Measurements from ENCODE around the gene SLC6A3. TPM values are rescaled to one million over a fixed set of nuclear protein-coding genes. Genes with fewer than 3 reads are reported as not detected.

SLC6A3 gene
- total and polyA plus RNA-seq, 2 of the 13 experiments (the other 11 are each of a cell fraction or from before 2014, with no cell fraction given) = 0.01 TPM; not detected in 1

DNA sequence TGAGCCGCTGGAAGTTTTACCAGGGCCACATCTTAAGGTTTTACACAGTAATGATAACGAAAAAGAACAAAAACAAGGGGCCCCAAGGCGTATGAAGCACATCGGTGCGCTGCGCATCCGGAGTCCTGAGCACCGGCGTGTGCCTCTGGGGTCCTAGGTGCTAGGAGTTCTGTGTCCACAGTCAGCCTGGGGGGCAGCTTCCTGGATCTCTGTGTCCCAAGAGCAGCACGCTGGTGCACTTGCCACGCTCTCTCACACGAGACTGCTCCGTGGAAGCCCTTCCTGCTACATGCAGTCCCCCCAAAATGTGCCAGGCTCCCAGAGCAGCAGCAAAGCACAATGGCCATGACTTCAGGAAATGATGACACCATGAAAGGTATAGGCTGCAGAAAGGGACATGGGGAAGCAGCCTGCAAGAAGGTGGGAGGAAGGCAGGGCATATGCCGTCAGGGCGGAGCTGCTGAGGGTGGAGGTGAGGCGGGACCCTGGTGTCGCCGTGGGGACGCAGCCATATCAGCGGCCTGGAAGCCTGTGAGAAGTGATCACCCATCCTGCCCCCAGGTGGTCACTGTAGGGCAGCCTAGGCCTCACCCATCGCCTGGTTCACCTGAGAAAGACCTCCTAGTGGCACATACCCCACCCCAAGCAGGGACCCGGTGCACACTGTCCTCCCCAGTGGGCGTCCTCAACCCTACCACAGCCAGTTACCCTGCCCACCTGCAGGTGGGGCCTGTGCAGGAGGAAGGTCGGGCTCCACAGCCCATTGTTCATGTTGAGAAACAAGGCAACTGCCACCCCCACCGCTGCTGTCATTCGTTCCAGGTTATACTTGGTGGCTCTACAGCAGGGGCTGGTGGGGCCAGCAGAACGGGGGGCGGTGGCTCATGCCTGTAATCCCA, 23.6 kb upstream of the SLC6A3 start:
- H3K27ac ChIP-seq (ENCODE audit: extremely low read length, insufficient read depth, low read length) = no peak overlapping the region
- no peak overlapping the region for H3K4me3 ChIP-seq (replicated peaks in 1 of 3; ENCODE audit: insufficient read depth in 1 of 3, low read depth in 2 of 3, low read length in 3 of 3)
- peak; percentile 6; the same call in 2 of the 3 replicates for ATAC-seq
- no peaks in the 10 kb centered on the region for H3K79me2 ChIP-seq (ENCODE audit: insufficient read depth, low read length)
- H3K9ac ChIP-seq (ENCODE audit: insufficient read depth, low read depth, low read length) = no peak overlapping the region
- POLR2A ChIA-PET = no interaction called here
- peaks cover 8% of the 10 kb centered on the region; the same call in 1 of the 2 replicates for H4K20me1 ChIP-seq (ENCODE audit: insufficient read depth, low read length)
- no TSS peak for BruUV-seq (replicated peaks)
- no peaks in the 10 kb centered on the region for H3K9me3 ChIP-seq (ENCODE audit: low read length)
- H3K4me2 ChIP-seq (ENCODE audit: low read depth, low read length) = no peak overlapping the region
- no peak for DNase-seq (ENCODE audit: low spot score)
- H3K36me3 ChIP-seq (replicated peaks in 1 of 2; ENCODE audit: control insufficient read depth in 1 of 2, insufficient read depth in 2 of 2, low read length in 2 of 2) = peaks cover 17 to 29% of the 10 kb centered on the region in 2 experiments; a peak in 3 of 5 replicates
- CTCF ChIA-PET (ENCODE audit: low intra/inter-chr PET ratio, low total read pairs) = no interaction called here
- no peaks in the 10 kb centered on the region for H3K27me3 ChIP-seq (ENCODE audit: control insufficient read depth in 1 of 2, insufficient read depth in 2 of 2, low read length in 2 of 2)
- peaks cover 29% of the 10 kb centered on the region for H3K4me1 ChIP-seq (ENCODE audit: insufficient read depth, low read length)
- in situ Hi-C loops (cut with HindIII; ENCODE audit: extremely low pct_ligation_motif_present, low pct_unique_long_range_greater_than_20kb) = no loop called here
- intact Hi-C loops (cut with micrococcal nuclease; ENCODE audit: unreplicated experiment) = no loop called here
- FAIRE-seq = no peak
- WGBS (ENCODE audit: low lambda C conversion rate) = 96% methylated on average over 20 of the region's 28 CpGs
- H2AFZ ChIP-seq (ENCODE audit: low read length) = no peak overlapping the region
- no peak for TF ChIP-seq ZNF670 (CRISPR knock-in tag; IDR thresholded peaks at IDR 0.05; ENCODE audit: borderline replicate concordance)
- peak; percentile 59 for TF ChIP-seq RBM22 (optimal IDR thresholded peaks at IDR 0.05; ENCODE audit: low read length)
- no peak for TF ChIP-seq SMARCE1 (IDR thresholded peaks at IDR 0.05; ENCODE audit: borderline replicate concordance)
- TF ChIP-seq ZNF772 (CRISPR knock-in tag; IDR thresholded peaks at IDR 0.05) = no peak
- TF ChIP-seq EHMT2 (IDR thresholded peaks at IDR 0.05; ENCODE audit: borderline replicate concordance, low read depth, low read length) = no peak
- no peak for TF ChIP-seq MBD4 (IDR thresholded peaks at IDR 0.05; ENCODE audit: borderline replicate concordance, low read length)
- TF ChIP-seq HDAC1 (CRISPR knock-in tag; IDR thresholded peaks at IDR 0.05) = no peak
- TF ChIP-seq, protein P1, sequence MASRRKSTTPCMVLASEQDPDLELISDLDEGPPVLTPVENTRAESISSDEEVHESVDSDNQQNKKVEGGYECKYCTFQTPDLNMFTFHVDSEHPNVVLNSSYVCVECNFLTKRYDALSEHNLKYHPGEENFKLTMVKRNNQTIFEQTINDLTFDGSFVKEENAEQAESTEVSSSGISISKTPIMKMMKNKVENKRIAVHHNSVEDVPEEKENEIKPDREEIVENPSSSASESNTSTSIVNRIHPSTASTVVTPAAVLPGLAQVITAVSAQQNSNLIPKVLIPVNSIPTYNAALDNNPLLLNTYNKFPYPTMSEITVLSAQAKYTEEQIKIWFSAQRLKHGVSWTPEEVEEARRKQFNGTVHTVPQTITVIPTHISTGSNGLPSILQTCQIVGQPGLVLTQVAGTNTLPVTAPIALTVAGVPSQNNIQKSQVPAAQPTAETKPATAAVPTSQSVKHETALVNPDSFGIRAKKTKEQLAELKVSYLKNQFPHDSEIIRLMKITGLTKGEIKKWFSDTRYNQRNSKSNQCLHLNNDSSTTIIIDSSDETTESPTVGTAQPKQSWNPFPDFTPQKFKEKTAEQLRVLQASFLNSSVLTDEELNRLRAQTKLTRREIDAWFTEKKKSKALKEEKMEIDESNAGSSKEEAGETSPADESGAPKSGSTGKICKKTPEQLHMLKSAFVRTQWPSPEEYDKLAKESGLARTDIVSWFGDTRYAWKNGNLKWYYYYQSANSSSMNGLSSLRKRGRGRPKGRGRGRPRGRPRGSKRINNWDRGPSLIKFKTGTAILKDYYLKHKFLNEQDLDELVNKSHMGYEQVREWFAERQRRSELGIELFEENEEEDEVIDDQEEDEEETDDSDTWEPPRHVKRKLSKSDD (CRISPR knock-in tag; IDR thresholded peaks at IDR 0.05; ENCODE audit: low read depth) = no peak
- no peak for TF ChIP-seq ZNF337 (CRISPR knock-in tag; IDR thresholded peaks at IDR 0.05; ENCODE audit: borderline replicate concordance, low read depth)
- no peak for TF ChIP-seq NR2F1 (CRISPR knock-in tag; IDR thresholded peaks at IDR 0.05)
- TF ChIP-seq ARNT2 (CRISPR knock-in tag; IDR thresholded peaks at IDR 0.05; ENCODE audit: low read depth) = no peak
- no peak for TF ChIP-seq MTF2 (CRISPR knock-in tag; IDR thresholded peaks at IDR 0.05; ENCODE audit: borderline replicate concordance)
- TF ChIP-seq ZNF331 (CRISPR knock-in tag; IDR thresholded peaks at IDR 0.05) = no peak
- TF ChIP-seq, protein P2, sequence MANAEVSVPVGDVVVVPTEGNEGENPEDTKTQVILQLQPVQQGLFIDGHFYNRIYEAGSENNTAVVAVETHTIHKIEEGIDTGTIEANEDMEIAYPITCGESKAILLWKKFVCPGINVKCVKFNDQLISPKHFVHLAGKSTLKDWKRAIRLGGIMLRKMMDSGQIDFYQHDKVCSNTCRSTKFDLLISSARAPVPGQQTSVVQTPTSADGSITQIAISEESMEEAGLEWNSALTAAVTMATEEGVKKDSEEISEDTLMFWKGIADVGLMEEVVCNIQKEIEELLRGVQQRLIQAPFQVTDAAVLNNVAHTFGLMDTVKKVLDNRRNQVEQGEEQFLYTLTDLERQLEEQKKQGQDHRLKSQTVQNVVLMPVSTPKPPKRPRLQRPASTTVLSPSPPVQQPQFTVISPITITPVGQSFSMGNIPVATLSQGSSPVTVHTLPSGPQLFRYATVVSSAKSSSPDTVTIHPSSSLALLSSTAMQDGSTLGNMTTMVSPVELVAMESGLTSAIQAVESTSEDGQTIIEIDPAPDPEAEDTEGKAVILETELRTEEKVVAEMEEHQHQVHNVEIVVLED (CRISPR knock-in tag; IDR thresholded peaks at IDR 0.05; ENCODE audit: borderline replicate concordance) = no peak
- 0 out of 2 replicates have a peak, but pooled peaks have one; percentile 1 for TF ChIP-seq SALL1 (CRISPR knock-in tag; IDR thresholded peaks at IDR 0.05)
- no peak for TF ChIP-seq NONO (IDR thresholded peaks at IDR 0.05)
- no peak for TF ChIP-seq NONO (CRISPR knock-in tag; conservative IDR thresholded peaks at IDR 0.05)
